Measurements from ENCODE around the gene OR51E2. TPM values are rescaled to one million over a fixed set of nuclear protein-coding genes. Genes with fewer than 3 reads are reported as not detected.

The OR51E2 gene
- total and polyA plus RNA-seq, 2 of the 8 experiments (the other 6 are each of a cell fraction or from before 2014, with no cell fraction given): not detected

DNA sequence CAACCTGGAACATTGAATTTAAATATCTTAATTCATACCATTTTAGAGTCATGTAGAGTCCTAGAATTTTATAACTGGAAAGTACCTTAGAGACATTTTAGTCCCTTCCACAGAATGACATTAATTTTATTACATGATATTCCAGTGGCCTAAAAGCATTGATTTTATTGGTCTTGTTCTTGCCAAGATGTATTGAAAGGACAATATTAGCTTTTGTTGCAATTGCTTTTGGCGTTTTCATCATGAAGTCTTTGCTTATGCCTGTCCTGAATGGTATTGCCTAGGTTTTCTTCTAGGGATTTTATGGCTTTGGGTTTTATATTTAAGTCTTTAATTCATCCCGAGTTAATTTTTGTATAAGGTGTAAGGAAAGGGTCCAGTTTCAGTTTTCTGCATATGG is 43.1 kb upstream of the OR51E2 start:
- Histone ChIP-seq H3K9ac (replicated peaks in 1 of 4; ENCODE audit: extremely low read depth in 1 of 4, low read depth in 3 of 4, low read length in 3 of 4) (no peak overlapping the region), H2BK20ac (ENCODE audit: low read length) (no peak overlapping the region), H2BK5ac (ENCODE audit: low read depth, low read length) (no peak overlapping the region), H2BK120ac (replicated peaks; ENCODE audit: low read depth, low read length) (no peak overlapping the region), H2AK5ac (ENCODE audit: low read depth, low read length) (no peak overlapping the region), H3K56ac (replicated peaks; ENCODE audit: insufficient read length, low read depth, low read length) (no peak overlapping the region), H3K36me3 (ENCODE audit: control insufficient read depth in 2 of 4, insufficient read depth in 4 of 4, low read length in 3 of 4) (no peaks in the 10 kb centered on the region), H3K79me1 (ENCODE audit: low read depth, low read length) (no peaks in the 10 kb centered on the region), H3K23ac (ENCODE audit: insufficient read length) (no peak overlapping the region), H3K4me2 (ENCODE audit: insufficient read depth in 1 of 2, low read depth in 2 of 2, low read length in 2 of 2) (no peak overlapping the region), H3K14ac (ENCODE audit: insufficient read length) (no peak overlapping the region), H4K8ac (ENCODE audit: extremely low read depth, insufficient read depth, low read length) (no peak overlapping the region), H3K18ac (ENCODE audit: extremely low read depth, low read length) (no peak overlapping the region), H2AFZ (ENCODE audit: low read length) (no peak overlapping the region), H3K27me3 (replicated peaks in 1 of 4; ENCODE audit: control insufficient read depth in 3 of 4, extremely low read depth in 1 of 4, insufficient read depth in 3 of 4, low read length in 3 of 4) (no peaks in the 10 kb centered on the region), H2BK15ac (ENCODE audit: low read length) (no peak overlapping the region), H3K4ac (replicated peaks; ENCODE audit: insufficient read length, low read depth, low read length) (no peak overlapping the region), H2BK12ac (ENCODE audit: low read depth, low read length) (no peak overlapping the region), H3K9me3 (ENCODE audit: insufficient read depth in 2 of 2, low read depth in 1 of 2, low read length in 1 of 2) (no peaks in the 10 kb centered on the region), H3K79me2 (ENCODE audit: control insufficient read depth in 1 of 2, insufficient read depth in 2 of 2, low read length in 2 of 2) (no peaks in the 10 kb centered on the region), H4K91ac (replicated peaks; ENCODE audit: insufficient read length, low read length) (no peak overlapping the region), H4K20me1 (replicated peaks in 1 of 2; ENCODE audit: control insufficient read depth in 1 of 2, insufficient read depth in 2 of 2, low read length in 2 of 2) (no peaks in the 10 kb centered on the region), H3K27ac (ENCODE audit: low read depth, low read length) (no peak overlapping the region), H4K5ac (ENCODE audit: insufficient read length, low read depth, low read length) (no peak overlapping the region), H3K4me3 (ENCODE audit: extremely low read depth in 1 of 4, insufficient read depth in 2 of 4, low read depth in 3 of 4, low read length in 4 of 4) (no peak overlapping the region), H3K23me2 (ENCODE audit: low read depth, low read length) (no peaks in the 10 kb centered on the region), H3K4me1 (replicated peaks in 1 of 4; ENCODE audit: control insufficient read depth in 3 of 4, insufficient read depth in 4 of 4, low read length in 3 of 4) (no peaks in the 10 kb centered on the region)
- FAIRE-seq (no peak), DNase-seq (ENCODE audit: low read depth in 1 of 2, low spot score in 2 of 2) (no peak)
- TF ChIP-seq BRCA1 (IDR thresholded peaks at IDR 0.05; ENCODE audit: low read depth, low read length): no peak
- TF ChIP-seq, protein P1, sequence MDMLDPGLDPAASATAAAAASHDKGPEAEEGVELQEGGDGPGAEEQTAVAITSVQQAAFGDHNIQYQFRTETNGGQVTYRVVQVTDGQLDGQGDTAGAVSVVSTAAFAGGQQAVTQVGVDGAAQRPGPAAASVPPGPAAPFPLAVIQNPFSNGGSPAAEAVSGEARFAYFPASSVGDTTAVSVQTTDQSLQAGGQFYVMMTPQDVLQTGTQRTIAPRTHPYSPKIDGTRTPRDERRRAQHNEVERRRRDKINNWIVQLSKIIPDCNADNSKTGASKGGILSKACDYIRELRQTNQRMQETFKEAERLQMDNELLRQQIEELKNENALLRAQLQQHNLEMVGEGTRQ (IDR thresholded peaks at IDR 0.05; ENCODE audit: low read length): no peak
- TF ChIP-seq SIRT6 (IDR thresholded peaks at IDR 0.05; ENCODE audit: low read length): no peak
- no peak for TF ChIP-seq BACH1 (IDR thresholded peaks at IDR 0.05; ENCODE audit: low read length)
- TF ChIP-seq NANOG (IDR thresholded peaks at IDR 0.05; ENCODE audit: insufficient read depth, low read depth, low read length, poor library complexity, severe bottlenecking): no peak
- TF ChIP-seq JUND (IDR thresholded peaks at IDR 0.05; ENCODE audit: low read length): no peak
- TF ChIP-seq RXRA (IDR thresholded peaks at IDR 0.05; ENCODE audit: insufficient read depth, low read depth, low read length): no peak
- TF ChIP-seq CBX8 (IDR thresholded peaks at IDR 0.05; ENCODE audit: borderline replicate concordance, low read depth, low read length): no peak
- 93% methylated on average over 2 of the region's 2 CpGs; no CpG with 5 or more reads in 1 of the 2 experiments for WGBS, 2 experiments (ENCODE audit: extremely low coverage in 1 of 2, insufficient coverage in 1 of 2, insufficient read length in 1 of 2, insufficient replicate concordance in 2 of 2, low coverage in 1 of 2, low lambda C conversion rate in 2 of 2, missing lambda C conversion rate in 1 of 2)
- POLR2A ChIA-PET (ENCODE audit: partially characterized antibody): no interaction called here
- CTCF ChIA-PET (ENCODE audit: partially characterized antibody): no interaction called here
